Astrocyte of the spinal cord (primary cell): Measurements from ENCODE around the gene KIF3C.
"Not testable (repeated sequence)": the region's sequence is repeated elsewhere in the genome, so short reads cannot be mapped to it uniquely, and the experiment has no call there.

ENCODE experiments used
- DNase-seq: peaks from one replicate; pipeline ENCODE4 v3.0.0; 2011; ENCODE audit warnings: low read depth, low spot score
- H3K4me3 ChIP-seq: 2 replicates; pipeline ENCODE4 v1.5.1; 2011; ENCODE audit warnings: low read depth, mild to moderate bottlenecking, low read length, moderate library complexity
- CTCF ChIP-seq: IDR thresholded peaks from 2 replicates; pipeline ENCODE4 v1.5.1; 2012; ENCODE audit warnings: low read depth, mild to moderate bottlenecking, low read length, inconsistent platforms
- in situ Hi-C: cut with HindIII; loops from 2 replicates; pipeline ENCODE4 v1.10.0; 2017; ENCODE audit warnings: low sequenced_read_pairs

Gene KIF3C

GRCh38 chr2:26009567-26009963 lies 27.3 kb upstream of the KIF3C start:
- no peak for DNase-seq
- no peak overlapping the region for H3K4me3 ChIP-seq
- no peak for TF ChIP-seq CTCF
- in situ Hi-C loops = no loop called here

GRCh38 chr2:26008851-26009566 lies 26.7 kb upstream of the KIF3C start:
- no peak for DNase-seq
- no peak overlapping the region for H3K4me3 ChIP-seq
- in situ Hi-C loops = no loop called here
- no peak for TF ChIP-seq CTCF

- H3K4me3 ChIP-seq = no peak overlapping the region
- no peak for DNase-seq
- TF ChIP-seq CTCF = no peak
- in situ Hi-C loops = no loop called here
Measured at GRCh38 chr2:26008095-26008494, 25.8 kb upstream of the KIF3C start.

- in situ Hi-C loops = no loop called here
- no peak for TF ChIP-seq CTCF
- no peak for DNase-seq
- no peak overlapping the region for H3K4me3 ChIP-seq
Measured at GRCh38 chr2:26002632-26003310, 20.5 kb upstream of the KIF3C start.

GRCh38 chr2:26001743-26002351 lies 19.6 kb upstream of the KIF3C start:
- H3K4me3 ChIP-seq = no peak overlapping the region
- in situ Hi-C loops = no loop called here
- TF ChIP-seq CTCF = no peak
- DNase-seq = peak; percentile 43

GRCh38 chr2:26000561-26001082 lies 18.3 kb upstream of the KIF3C start:
- no peak for TF ChIP-seq CTCF

GRCh38 chr2:25999406-25999805 lies 17.1 kb upstream of the KIF3C start:
- H3K4me3 ChIP-seq, in situ Hi-C loops, DNase-seq: not testable (repeated sequence)

More at GRCh38 chr2:26000561-26001082, 18.3 kb upstream of the KIF3C start:
- no peak overlapping the region for H3K4me3 ChIP-seq
- in situ Hi-C loops = no loop called here
- no peak for DNase-seq

- DNase-seq, H3K4me3 ChIP-seq, in situ Hi-C loops: not testable (repeated sequence)
Measured at GRCh38 chr2:25998816-25999383, 16.6 kb upstream of the KIF3C start.
